Activated B cell treated with CpG ODN at 0.5 μM for 24 hours (primary cell): ENCODE results near the gene JHY. TPM values are rescaled to one million over a fixed set of nuclear protein-coding genes. Genes with fewer than 3 reads are reported as not detected.

Experiments
- ATAC-seq: fragments of 200-7000 bp; cut with Tn5 transposase; one replicate; pipeline ENCODE4 v1.10.0; 2021; ENCODE audit warnings: low read depth, mild to moderate bottlenecking, moderate library complexity
- CTCF ChIA-PET: fragments of 350-600 bp; sonication (Branson Sonifier 250); formaldehyde crosslinking; loops from one replicate; lab custom pipeline; 2021; ENCODE audit warnings: antibody characterized with exemption; lab: Charles Lee
- POLR2A ChIA-PET: fragments of 350-600 bp; sonication (Branson Sonifier 250); formaldehyde crosslinking; loops from one replicate; lab custom pipeline; 2021; ENCODE audit warnings: antibody characterized with exemption; lab: Charles Lee
- DNase-seq: peaks from one replicate; pipeline ENCODE4 v3.0.0; 2022
- H3K27ac Mint-ChIP-seq: one replicate; pipeline ENCODE4 v1.8.0; 2020; ENCODE audit warnings: mixed read lengths
- H3K27me3 Mint-ChIP-seq: one replicate; pipeline ENCODE4 v1.8.0; 2021; ENCODE audit warnings: mixed read lengths
- H3K36me3 Mint-ChIP-seq: one replicate; pipeline ENCODE4 v1.8.0; 2021; ENCODE audit warnings: low read depth, mixed read lengths
- H3K4me1 Mint-ChIP-seq: one replicate; pipeline ENCODE4 v1.8.0; 2021; ENCODE audit warnings: mixed read lengths
- H3K4me3 Mint-ChIP-seq: one replicate; pipeline ENCODE4 v1.8.0; 2020; ENCODE audit warnings: mild to moderate bottlenecking, mixed read lengths
- H3K9me3 Mint-ChIP-seq: one replicate; pipeline ENCODE4 v1.8.0; 2020; ENCODE audit warnings: mixed read lengths
- intact Hi-C: fragments of 100-400 bp; cut with micrococcal nuclease; formaldehyde crosslinking; loops from one replicate; pipeline ENCODE4 v1.15.1; 2024
- total RNA-seq: library from RNA; stranded (reverse); gene quantifications from 2 replicates; pipeline ENCODE4 v1.2.3, GENCODE V29; 2022
- TF ChIP-seq, protein P1 (sequence below): fragments of 200-600 bp; IDR thresholded peaks from one replicate; pipeline ENCODE4 v1.8.0; 2022; ENCODE audit warnings: antibody characterized with exemption, mild to moderate bottlenecking

Gene JHY
- total RNA-seq, 1 donor from 2014 or later = 2.0 TPM

DNA sequence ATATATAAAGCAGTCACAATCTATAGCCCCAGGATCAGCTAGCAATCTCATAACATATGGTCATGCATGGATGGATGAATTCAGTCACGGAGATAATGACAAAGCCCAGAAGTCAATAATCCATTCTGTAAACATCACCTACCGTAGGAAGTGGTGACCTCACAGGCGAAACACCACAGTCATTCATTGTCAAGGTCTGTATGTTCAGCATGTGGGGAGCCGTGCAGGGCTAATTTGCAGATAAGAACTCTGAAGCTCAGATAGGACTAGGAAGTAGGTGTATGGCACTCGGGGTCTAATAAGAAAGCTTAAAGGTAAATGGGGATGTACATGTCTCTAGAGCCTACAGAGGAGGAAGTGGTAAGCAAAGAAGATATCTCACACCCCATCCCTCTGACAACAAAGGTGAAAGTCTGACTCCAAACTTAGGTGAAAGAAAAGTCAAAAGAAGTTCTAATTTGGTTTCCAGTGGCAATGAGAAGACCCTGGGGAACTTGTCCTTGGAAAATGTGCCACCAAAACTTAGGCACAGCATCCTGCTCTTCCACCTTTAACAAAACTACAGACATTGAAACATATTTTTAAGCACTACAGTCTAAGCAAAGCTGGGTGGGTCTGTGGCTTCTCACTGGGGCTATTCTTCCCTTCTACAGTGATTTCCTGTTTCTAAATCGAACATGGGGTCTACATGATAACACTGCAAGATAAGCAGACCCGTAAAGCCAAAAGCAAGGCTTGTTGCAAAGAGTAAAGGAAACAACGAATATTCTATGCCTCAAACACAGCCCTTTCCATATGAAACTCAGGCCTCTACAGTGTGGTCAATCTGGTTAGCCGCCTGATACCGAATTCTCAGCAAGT is 39.0 kb upstream of the JHY start:
- POLR2A ChIA-PET = interaction anchor here (1.1 kb wide), 1 partner anchor 9 kb away, joined by 5 read pairs; no protein-coding TSS in a partner anchor
- ATAC-seq = peak; percentile 89

DNA sequence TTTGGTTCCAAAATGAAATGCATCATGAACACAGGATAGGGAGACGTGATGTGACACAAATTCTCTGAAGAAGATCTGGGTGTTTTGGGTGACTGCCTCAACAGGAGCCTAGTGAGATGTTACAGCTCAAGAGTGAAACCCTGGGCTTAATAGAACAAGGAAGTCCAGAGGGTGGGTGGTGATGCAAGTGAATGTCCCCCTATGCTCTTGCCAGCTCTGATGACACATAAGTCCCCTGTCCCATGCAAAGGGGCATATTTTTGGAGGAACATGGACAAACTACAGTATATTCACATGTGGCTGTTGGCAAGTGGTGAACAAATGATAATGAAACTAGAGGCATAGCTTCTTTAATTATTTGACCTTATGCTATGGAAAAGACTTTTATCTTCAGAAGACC is 35.1 kb upstream of the JHY start:
- Mint-ChIP-seq H3K4me1 (peaks cover 57% of the 10 kb centered on the region), H3K9me3 (no peaks in the 10 kb centered on the region)

More for the DNA sequence above, 39.0 kb upstream of the JHY start:
- intact Hi-C loops = no loop called here
- Mint-ChIP-seq H3K36me3 (no peaks in the 10 kb centered on the region), H3K4me3 (peak overlapping the region; percentile 33), H3K4me1 (peaks cover 36% of the 10 kb centered on the region), H3K27ac (peak overlapping the region; percentile 67), H3K27me3 (no peaks in the 10 kb centered on the region), H3K9me3 (no peaks in the 10 kb centered on the region)
- DNase-seq = no peak
- CTCF ChIA-PET = interaction anchor here (1.7 to 3.1 kb wide), 2 partner anchors 10 to 47 kb away, joined by 9 to 18 read pairs; no protein-coding TSS in a partner anchor
- TF ChIP-seq, protein P1, sequence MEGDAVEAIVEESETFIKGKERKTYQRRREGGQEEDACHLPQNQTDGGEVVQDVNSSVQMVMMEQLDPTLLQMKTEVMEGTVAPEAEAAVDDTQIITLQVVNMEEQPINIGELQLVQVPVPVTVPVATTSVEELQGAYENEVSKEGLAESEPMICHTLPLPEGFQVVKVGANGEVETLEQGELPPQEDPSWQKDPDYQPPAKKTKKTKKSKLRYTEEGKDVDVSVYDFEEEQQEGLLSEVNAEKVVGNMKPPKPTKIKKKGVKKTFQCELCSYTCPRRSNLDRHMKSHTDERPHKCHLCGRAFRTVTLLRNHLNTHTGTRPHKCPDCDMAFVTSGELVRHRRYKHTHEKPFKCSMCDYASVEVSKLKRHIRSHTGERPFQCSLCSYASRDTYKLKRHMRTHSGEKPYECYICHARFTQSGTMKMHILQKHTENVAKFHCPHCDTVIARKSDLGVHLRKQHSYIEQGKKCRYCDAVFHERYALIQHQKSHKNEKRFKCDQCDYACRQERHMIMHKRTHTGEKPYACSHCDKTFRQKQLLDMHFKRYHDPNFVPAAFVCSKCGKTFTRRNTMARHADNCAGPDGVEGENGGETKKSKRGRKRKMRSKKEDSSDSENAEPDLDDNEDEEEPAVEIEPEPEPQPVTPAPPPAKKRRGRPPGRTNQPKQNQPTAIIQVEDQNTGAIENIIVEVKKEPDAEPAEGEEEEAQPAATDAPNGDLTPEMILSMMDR = no peak

DNA sequence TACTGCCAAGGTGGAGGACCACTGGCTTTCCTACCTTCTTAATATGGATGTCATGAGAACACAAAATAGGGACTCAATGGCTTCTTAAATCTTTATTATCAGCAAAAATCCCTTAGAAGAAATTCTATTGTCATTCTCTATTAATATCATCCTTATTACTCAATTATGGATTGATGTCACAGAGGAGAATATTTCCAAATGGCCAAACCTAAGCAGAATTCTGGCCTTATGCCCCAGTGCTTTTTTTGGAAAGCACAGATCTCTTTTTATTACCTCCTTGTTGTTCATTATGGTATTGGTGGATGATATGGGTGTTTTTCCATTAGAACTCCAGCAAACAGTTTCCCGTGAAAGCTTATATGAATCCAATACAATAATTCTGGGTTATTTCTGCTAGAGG is 34.4 kb upstream of the JHY start:
- no peak for ATAC-seq
- CTCF ChIA-PET = no interaction called here
- peaks cover 53% of the 10 kb centered on the region for H3K4me1 Mint-ChIP-seq
- DNase-seq = no peak
- H3K27ac Mint-ChIP-seq = no peak overlapping the region
- POLR2A ChIA-PET = no interaction called here
- no peak overlapping the region for H3K4me3 Mint-ChIP-seq
- TF ChIP-seq, protein P1 = no peak
- H3K9me3 Mint-ChIP-seq = no peaks in the 10 kb centered on the region
- H3K27me3 Mint-ChIP-seq = no peaks in the 10 kb centered on the region
- intact Hi-C loops = no loop called here
- no peaks in the 10 kb centered on the region for H3K36me3 Mint-ChIP-seq

More for the DNA sequence above, 35.1 kb upstream of the JHY start:
- H3K36me3 Mint-ChIP-seq = no peaks in the 10 kb centered on the region
- POLR2A ChIA-PET = no interaction called here
- DNase-seq = no peak
- TF ChIP-seq, protein P1 = no peak
- H3K4me3 Mint-ChIP-seq = no peak overlapping the region
- CTCF ChIA-PET = no interaction called here
- no peak for ATAC-seq
- H3K27ac Mint-ChIP-seq = no peak overlapping the region
- intact Hi-C loops = no loop called here
- H3K27me3 Mint-ChIP-seq = no peaks in the 10 kb centered on the region

DNA sequence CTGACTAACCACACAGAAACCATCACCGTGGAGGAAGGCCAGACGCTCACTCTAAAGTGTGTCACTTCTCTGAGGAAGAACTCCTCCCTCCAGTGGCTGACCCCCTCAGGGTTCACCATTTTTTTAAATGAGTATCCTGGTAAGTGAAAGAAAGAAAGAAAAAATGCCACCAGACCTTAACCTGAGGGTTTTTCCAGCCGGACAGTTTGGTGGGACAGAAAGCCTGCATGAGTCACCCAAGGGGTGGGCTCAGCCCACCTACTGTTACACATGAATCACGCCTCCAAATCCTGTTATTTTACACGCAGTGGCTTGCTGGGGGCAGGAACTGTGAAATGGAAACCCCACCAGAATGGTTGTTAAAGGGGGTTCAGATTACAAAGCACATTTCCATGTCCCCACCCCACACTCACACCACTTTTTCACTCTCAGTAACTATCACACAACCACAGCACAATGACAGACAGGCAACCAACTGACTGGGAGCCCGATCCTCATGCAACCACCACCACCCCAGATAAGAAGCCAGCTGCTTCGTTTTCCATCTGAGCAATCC is 32.4 kb upstream of the JHY start:
- no peaks in the 10 kb centered on the region for H3K9me3 Mint-ChIP-seq
- no peak for ATAC-seq
- POLR2A ChIA-PET = no interaction called here
- no peak for DNase-seq
- H3K27me3 Mint-ChIP-seq = no peaks in the 10 kb centered on the region
- no peak overlapping the region for H3K27ac Mint-ChIP-seq
- TF ChIP-seq, protein P1 = no peak
- no peak overlapping the region for H3K4me3 Mint-ChIP-seq
- peaks cover 36% of the 10 kb centered on the region for H3K4me1 Mint-ChIP-seq
- H3K36me3 Mint-ChIP-seq = no peaks in the 10 kb centered on the region
- intact Hi-C loops = no loop called here
- CTCF ChIA-PET = interaction anchor here (1.1 to 9.5 kb wide), 3 partner anchors 16 to 54 kb away, joined by 3 to 197 read pairs (median 5); no protein-coding TSS in a partner anchor
